IMR-90 (cell line): ENCODE measurements around the gene FBRSL1.

Source experiments
- CTCF ChIP-seq: conservative IDR thresholded peaks from 2 replicates; pipeline ENCODE4 v1.5.1; 2012; ENCODE audit warnings: mild to moderate bottlenecking, low read depth, low read length, improper control_type of control experiment
- ELK1 ChIP-seq: fragments of 150-350 bp; IDR thresholded peaks from 2 replicates; pipeline ENCODE4 v1.6.1; 2016; ENCODE audit warnings: low read depth, mild to moderate bottlenecking, low read length, moderate library complexity, borderline replicate concordance
- MAZ ChIP-seq: IDR thresholded peaks from 2 replicates; pipeline ENCODE4 v1.6.1; 2012; ENCODE audit warnings: low read depth, mild to moderate bottlenecking, low read length, improper control_type of control experiment, moderate library complexity, borderline replicate concordance

GRCh38 chr12:132528564-132529106, 38.7 kb downstream of the FBRSL1 start:
- TF ChIP-seq ELK1 (no peak), CTCF (no peak), MAZ (no peak)
